ENCODE data around the gene IGBP1.
"Not testable (repeated sequence)": the region's sequence is repeated elsewhere in the genome, so short reads cannot be mapped to it uniquely, and the experiment has no call there.

IGBP1 gene

DNA sequence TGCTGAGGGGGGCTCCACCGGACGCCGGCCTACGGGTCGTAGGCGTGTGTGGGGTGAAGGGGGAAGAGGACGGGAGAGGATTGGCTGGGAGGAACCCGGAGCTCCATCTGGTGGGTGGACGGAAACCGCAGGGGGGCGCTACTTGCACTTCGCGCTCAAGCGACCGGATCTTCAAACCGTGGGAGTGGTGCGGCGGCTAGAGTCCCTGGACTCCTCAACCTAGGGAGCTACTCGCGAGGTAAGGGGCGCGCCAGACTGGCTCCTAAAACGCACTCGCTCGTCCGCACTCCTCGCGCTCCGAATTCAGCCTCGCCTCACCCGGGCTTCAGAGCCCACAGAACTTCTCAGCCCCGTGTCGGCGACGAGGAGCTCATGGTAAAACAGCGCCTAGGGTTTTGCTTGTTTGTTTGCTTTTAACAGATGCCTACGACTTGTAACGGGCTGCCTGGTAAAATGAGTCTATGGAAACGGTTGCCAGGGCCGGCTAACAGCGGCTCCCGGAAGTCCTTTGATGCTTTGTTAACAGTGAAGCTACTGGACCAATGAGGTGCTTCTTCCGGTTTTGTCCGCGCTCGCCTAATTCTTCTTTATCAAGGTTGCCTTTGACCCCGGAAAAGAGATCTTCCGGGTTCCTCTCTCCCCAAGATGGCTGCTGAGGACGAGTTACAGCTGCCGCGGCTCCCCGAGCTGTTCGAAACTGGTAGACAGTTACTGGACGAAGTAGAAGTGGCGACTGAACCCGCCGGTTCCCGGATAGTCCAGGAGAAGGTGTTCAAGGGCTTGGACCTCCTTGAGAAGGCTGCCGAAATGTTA, at the start of gene IGBP1:
IGBP1 (plus strand) TSS at position 145 of the 813 bp plus-strand sequence; CDS start at position 646, 501 bp downstream.
- DNase-seq, result peak; percentile 93

GRCh38 chrX:70084592-70085240, 48.5 kb upstream of the IGBP1 start:
- no peak for DNase-seq

DNA sequence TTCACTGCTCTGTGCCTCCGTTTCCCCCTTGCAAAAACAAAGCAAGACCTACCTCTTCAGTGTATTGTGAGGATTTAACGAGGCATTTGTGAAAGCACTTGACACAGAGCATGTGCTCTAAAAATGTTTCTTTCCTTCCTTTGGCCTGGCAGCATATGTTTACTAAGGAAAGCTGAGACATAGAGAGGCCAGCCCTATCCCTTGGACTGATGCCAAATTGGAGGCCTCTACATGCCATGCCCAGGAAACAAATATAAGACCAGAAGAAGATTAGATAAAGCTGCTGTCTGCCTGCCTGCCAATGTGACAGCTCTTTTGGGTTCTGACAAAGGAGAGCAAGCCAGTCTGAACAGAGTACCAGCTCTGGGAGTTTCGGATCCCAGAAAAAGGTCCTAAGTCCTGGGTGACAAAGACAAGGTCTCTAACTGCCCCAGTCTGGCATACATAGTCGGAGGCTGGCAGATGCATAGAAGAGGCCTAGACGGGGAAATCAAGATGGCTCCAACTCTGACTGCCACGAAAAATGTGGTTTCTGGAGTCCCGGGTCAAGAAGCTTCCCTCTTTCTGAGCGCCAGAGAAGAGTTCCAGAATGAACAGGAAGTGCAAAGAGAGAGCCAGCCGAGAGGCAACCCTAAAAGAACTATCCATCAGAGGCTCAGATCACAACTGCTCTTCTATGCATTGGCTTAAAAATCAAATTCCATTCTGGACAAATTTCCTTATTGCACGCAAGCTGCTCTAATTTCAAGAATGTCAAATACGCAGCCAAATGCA, 45.2 kb upstream of the IGBP1 start:
- peak; percentile 15 for DNase-seq

DNA sequence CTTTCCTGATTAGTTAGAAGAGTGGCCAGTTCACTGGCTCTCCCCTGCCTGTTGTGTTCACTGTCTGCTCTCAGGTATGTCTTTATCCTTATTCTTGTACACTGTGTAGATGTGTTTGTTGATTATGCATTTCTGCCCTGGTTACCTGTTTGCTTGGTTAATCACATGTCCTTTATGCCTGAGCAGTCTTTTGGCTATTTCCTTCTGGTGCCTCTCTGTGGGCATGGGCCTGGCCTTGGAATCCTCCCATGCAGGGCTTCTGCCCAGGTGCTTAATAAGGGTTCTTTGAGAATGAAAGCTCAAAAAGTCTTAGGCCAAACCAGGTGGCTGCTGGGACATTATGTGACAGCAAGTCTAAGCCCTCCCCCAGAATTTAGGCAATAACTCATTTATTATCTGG, 44.5 kb upstream of the IGBP1 start:
- no peak for DNase-seq

DNA sequence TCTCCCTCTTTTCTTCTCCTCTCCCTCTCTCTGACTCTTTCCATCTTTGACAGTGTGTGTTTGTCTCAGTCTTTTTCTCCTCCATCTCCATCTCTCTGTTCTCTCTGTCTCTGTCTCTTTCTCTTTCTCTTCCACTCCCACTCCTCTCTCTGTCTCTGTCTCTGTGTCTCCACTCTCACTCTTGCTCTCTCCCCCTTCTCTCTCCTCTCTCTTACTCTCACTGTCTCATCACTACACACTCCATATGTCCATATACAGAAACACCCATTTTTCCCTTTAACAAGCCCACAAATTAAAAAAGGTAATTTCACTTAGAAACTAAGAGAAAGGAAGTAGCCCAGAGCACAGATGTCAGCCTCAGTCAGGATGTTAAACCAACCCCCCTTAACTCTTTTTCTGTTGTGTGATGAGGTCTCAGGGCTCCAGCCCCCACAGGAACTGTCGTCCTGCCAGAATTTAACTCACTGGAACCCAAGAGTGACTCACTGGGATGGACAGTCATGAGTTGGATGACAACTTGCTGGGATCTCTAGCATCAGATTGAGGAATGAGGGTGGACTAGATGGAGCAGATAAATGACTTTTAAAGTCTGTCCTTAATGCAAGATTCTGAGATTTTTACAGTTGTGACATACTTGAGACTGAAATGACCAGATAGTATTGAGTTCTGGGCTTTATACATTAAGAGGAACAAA, 43.5 kb upstream of the IGBP1 start:
- DNase-seq, result no peak

- DNase-seq, result no peak
Measured at GRCh38 chrX:70092247-70092646, 41.0 kb upstream of the IGBP1 start.

DNA sequence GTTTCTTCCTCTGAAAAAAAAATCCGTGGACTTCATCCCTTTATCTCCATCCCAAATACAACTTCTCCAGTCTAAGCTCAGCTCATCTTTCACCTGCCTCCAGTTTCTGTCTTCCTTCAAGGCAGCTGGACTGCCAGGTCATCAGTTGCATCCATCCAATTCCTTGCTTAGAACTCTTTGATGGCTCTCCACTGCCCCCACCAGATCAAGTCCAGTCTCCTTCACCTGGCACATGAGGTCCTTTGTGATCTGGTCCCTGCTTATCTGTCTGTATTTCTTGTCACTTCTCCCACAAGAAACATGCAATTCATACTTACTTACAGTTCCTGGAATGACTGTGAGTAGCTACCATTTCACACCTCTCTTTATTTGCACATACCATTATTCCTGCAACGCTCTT, 37.2 kb upstream of the IGBP1 start:
- DNase-seq, result peak; percentile 4

GRCh38 chrX:70105229-70105628, 28.0 kb upstream of the IGBP1 start:
- peak; percentile 4 for DNase-seq

GRCh38 chrX:70111436-70112026, 21.7 kb upstream of the IGBP1 start:
- not testable (repeated sequence) for DNase-seq

GRCh38 chrX:70117738-70118137, 15.5 kb upstream of the IGBP1 start:
- no peak for DNase-seq

- not testable (repeated sequence) for DNase-seq
Measured at GRCh38 chrX:70123014-70123413, 10.2 kb upstream of the IGBP1 start.

DNA sequence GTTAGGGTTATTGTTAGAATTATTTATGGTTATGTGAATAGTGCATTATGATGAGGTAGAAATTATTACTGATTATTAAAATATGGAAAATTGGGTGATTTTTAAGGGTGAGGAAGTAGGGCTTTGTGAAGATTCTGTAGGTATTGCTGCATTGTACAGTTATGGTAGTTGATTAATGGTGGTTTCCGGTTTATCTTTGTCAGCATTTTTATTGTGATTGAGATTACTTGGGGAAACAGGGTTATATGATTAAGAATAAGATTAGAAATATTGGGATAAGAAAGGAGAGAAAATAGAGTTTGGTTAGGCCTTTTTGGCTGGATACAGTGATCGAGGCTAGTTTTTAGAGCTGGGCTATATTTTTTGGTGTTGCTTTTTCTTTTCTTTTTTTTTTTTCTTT, 8.6 kb upstream of the IGBP1 start:
- DNase-seq, result no peak

GRCh38 chrX:70128071-70128470, 5.2 kb upstream of the IGBP1 start:
- no peak for DNase-seq

- no peak for DNase-seq
Measured at GRCh38 chrX:70129816-70130215, 3.4 kb upstream of the IGBP1 start.

DNA sequence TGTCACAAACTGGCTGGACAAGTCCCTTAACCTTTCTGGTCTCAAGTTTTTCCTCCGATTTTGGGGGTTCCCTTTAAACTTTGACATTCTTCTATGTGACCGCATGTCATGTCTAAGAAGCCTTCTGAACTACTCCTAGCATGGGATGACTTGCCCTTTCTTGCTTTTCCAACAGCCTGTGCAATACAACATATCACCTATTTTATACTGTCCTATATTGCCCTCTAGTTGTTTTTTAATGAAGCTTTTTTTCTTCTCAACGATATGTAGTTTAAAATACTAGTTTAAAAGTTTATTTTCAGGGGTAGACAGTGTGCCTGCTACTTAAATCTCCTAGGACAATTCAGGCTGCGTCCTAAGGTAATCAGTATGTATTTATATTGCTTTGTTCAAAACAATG, 1.0 kb upstream of the IGBP1 start:
- no peak for DNase-seq

DNA sequence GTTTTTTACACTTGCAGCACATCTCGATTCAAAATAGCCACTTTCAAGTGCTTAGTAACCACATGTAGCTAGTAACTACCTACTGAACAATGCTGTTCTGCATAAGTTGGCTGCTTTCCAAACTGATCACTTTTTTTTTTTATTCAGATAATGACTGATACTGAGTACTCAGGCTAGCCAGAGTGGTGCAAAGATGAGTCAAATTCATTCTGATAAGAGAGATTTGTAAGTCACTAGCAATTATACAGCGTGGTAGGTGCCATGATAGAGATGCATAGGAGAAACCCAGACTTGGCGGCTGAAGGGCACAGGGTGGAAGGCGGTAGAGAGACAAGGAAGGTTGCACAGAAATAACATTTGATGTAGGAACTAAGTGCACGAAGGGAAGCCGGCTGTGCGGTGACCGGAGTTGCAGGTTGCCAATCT, 357 bp upstream of the IGBP1 start:
- no peak for DNase-seq

DNA sequence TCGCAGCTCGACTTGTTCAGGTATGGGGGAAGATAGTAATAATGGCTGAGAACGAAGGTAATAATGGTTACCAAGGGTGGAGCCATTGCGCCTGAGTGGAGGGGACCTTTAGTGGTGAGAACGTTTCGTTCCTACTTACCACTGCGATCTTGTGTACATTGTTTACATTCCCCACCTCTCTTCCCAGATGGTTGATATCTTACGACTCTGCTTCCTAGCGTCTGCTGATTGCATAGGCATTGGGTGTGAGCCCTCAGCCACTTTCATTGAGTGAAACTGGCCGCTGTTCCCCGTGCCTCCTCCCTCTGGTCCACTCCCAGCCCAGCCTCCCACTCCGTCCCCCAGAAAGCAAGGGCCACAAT, 850 bp downstream of the IGBP1 start:
- no peak for DNase-seq

GRCh38 chrX:70138622-70139021, 5.4 kb downstream of the IGBP1 start:
- no peak for DNase-seq

DNA sequence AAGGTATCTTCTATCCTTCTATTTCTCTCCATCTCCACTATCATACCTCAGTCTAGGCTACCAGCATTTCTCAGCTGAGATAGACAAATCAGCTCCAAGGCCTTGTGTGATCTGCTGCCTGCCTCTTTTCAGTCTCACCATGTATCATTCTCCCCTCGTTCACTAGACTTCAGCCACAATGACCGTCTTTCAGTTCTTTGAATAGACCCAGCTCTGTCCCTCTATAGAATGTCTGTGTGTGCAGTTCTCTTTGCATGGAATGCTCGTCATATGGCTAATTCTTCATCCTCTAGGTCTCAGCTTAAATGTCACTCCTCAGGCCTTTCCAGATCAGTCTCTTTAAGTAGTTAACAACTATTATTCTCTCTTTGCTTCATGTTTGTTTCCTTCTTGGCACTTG, 6.5 kb downstream of the IGBP1 start:
- no peak for DNase-seq

DNA sequence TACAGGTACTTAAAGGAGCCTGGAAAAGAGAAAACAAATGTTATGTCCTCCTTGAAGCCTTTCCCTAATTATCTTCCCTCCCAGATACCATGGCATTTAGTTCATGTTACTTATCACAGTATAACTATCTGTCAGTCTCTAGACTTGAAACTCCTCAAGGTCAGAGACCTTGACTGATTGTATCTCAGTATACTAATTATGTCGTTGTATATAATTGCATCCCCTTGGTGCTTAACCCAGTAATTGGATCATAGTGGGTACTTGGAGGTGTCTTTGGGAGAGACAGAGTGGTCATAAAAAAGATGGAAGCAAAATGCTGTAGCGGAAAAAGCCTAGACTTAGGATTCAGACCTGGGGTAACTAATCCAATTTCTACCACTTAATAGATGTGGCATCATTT, 8.1 kb downstream of the IGBP1 start:
- no peak for DNase-seq

- DNase-seq, result no peak
Measured at GRCh38 chrX:70166601-70167590, 33.6 kb downstream of the IGBP1 start.
